Measurements from ENCODE around the gene TSPAN4. TPM values are rescaled to one million over a fixed set of nuclear protein-coding genes. Genes with fewer than 3 reads are reported as not detected.

The TSPAN4 gene
- total RNA-seq, 2 experiments from 2014 or later = 1.6 to 2.0 TPM

DNA sequence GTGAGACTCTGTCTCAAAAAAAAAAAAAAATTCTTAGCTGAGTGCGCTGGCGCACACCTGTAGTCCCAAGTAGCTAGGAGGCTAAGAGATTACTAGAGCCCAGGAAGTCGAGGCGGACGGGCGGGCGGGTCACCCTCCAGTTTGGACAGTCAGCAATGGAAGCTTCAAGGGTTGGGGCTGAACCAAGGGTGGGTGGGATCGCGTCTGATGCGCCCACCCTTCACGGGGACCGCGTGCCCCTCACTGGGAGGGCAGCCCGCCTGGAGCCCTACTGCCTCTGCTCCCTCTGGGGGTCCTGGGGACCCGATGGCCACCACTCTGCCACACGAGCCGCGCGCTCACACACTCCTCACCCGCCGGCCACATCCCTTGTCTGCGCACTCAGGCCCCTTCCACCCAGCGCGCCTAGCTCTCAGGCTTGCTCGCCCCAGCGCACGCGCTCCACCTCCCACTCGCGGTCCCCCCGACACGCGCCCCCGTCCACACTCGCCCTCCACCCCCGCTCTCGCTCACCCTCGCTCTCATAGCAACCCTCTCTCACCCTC lies 67.5 kb downstream of the TSPAN4 start:
- Histone ChIP-seq H3K36me3 (ENCODE audit: insufficient read depth, low read length) (peaks cover 8% of the 10 kb centered on the region), H3K27me3 (ENCODE audit: control insufficient read depth in 1 of 2, insufficient read depth in 2 of 2, low read length in 2 of 2) (no peaks in the 10 kb centered on the region), H3K4me1 (ENCODE audit: insufficient read depth, low read length) (peaks cover 21% of the 10 kb centered on the region), H3K9me3 (ENCODE audit: control insufficient read depth in 1 of 2, insufficient read depth in 1 of 2, low read length in 2 of 2) (no peaks in the 10 kb centered on the region), H3K27ac (ENCODE audit: low read depth in 1 of 2, low read length in 2 of 2) (no peak overlapping the region), H3K4me3 (ENCODE audit: low read length) (peak overlapping the region; percentile 76)
- H3K27me3 Mint-ChIP-seq = no peaks in the 10 kb centered on the region
- H3K27ac Mint-ChIP-seq = peak overlapping the region; percentile 44
- DNase-seq (peak in 1 of 14 experiments; percentile 23), ATAC-seq (ENCODE audit: poor library complexity) (no peak)
- H3K9me3 Mint-ChIP-seq = no peaks in the 10 kb centered on the region
- ChIA-PET POLR2A (interaction anchor here (1.1 to 1.9 kb wide), 4 partner anchors 9 to 30 kb away, joined by 3 to 10 read pairs (median 4); no protein-coding TSS in a partner anchor), CTCF (interaction anchor here (1.6 kb wide), 1 partner anchor 15 kb away, joined by 5 read pairs; no protein-coding TSS in a partner anchor)
- H3K36me3 Mint-ChIP-seq (ENCODE audit: low read depth) = peaks cover 6% of the 10 kb centered on the region
- peak overlapping the region; percentile 95 for H3K4me3 Mint-ChIP-seq
- intact Hi-C loops (cut with DNase I, micrococcal nuclease) = loop anchor here in 1 of 2 experiments (1.0 kb wide), 1 partner anchor 15 kb away; the partner anchor contains the start of gene AP2A2
- peaks cover 16% of the 10 kb centered on the region for H3K4me1 Mint-ChIP-seq (ENCODE audit: low read depth)
- TF ChIP-seq CTCF (IDR thresholded peaks at IDR 0.05) = no peak

- DNase-seq (peak; percentile 62 to 89 (median 80)), ATAC-seq (ENCODE audit: poor library complexity) (peak; percentile 93)
- ChIA-PET POLR2A (interaction anchor here (1.3 to 1.9 kb wide), 3 partner anchors 10 to 29 kb away, joined by 3 to 10 read pairs (median 3); no protein-coding TSS in a partner anchor), CTCF (interaction anchor here (0.7 to 1.6 kb wide), 2 partner anchors 10 to 14 kb away, joined by 3 to 5 read pairs; no protein-coding TSS in a partner anchor)
- H3K4me1 ChIP-seq (ENCODE audit: insufficient read depth, low read length) = peaks cover 21% of the 10 kb centered on the region
- intact Hi-C loops (cut with DNase I, micrococcal nuclease) = loop anchor here in 1 of 2 experiments (1.0 kb wide), 1 partner anchor 15 kb away; the partner anchor contains the start of gene AP2A2
- Mint-ChIP-seq H3K4me3 (peak within 1 kb of the TSS; percentile 95), H3K4me1 (ENCODE audit: low read depth) (peaks cover 14% of the 10 kb centered on the region), H3K9me3 (no peaks in the 10 kb centered on the region), H3K36me3 (ENCODE audit: low read depth) (peaks cover 3% of the 10 kb centered on the region), H3K27me3 (no peaks in the 10 kb centered on the region), H3K27ac (peak within 1 kb of the TSS; percentile 62)
- peaks cover 7% of the 10 kb centered on the region for H3K36me3 ChIP-seq (ENCODE audit: insufficient read depth, low read length)
- H3K9me3 ChIP-seq (ENCODE audit: control insufficient read depth in 1 of 2, insufficient read depth in 1 of 2, low read length in 2 of 2) = no peaks in the 10 kb centered on the region
- no peak for TF ChIP-seq CTCF (IDR thresholded peaks at IDR 0.05)
- peak within 1 kb of the TSS; percentile 76 for H3K4me3 ChIP-seq (ENCODE audit: low read length)
- H3K27ac ChIP-seq (ENCODE audit: low read depth in 1 of 2, low read length in 2 of 2) = no peak within 1 kb of the TSS
- no peaks in the 10 kb centered on the region for H3K27me3 ChIP-seq (ENCODE audit: control insufficient read depth in 1 of 2, insufficient read depth in 2 of 2, low read length in 2 of 2)
Measured at GRCh38 chr11:910589-911030, 68.0 kb downstream of the TSPAN4 start, which contains the start of gene CHID1. CHID1 (minus strand) TSS chr11:910810; CDS start chr11:904816, 5,994 bp downstream.

DNA sequence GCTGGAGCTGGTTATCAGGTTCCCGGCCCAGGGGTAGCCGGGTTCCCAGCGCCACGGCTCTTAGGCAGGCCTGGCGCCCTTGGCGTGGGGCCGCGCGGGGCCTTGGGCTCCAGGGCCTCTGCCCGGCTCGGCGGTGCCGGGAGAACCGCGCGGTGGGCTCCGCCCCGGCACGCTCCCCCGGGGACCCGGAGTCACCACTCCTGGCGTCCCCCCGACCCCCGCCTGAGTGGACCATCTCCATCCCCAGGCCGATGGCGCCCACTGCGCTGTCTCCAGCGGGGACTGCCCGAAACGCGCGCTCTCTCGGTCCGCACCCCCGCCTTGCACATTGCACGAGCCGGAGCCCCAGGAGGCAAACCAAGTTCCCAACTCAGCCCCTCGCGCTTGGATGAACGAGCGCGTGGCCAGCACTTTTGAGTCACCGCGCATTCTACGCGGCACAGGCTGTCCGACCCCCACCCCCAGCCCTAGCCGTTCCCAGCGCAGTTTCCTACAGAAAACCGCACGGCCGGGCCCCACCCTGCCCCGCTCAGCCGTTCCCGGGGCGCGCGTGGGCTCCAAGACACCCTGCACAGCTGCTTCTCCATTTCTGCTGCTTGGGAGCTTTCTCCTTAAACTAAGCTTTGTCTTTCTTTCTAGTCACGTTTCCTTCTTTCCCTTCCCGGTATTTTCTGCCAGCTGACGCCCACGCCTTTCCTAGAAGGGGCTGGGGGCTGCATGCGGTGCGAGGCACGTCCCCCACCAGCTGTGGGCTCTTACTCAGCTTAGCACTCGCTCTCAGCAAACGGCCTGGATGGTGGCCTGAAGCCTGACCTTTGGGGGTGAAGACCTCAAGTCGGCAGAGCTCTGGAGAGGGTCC lies 68.6 kb downstream of the TSPAN4 start:
- H3K4me1 Mint-ChIP-seq (ENCODE audit: low read depth) = peaks cover 12% of the 10 kb centered on the region

More for the DNA sequence above, 68.6 kb downstream of the TSPAN4 start:
- ChIA-PET POLR2A (interaction anchor here (0.7 to 1.9 kb wide), 3 partner anchors 14 to 68 kb away, joined by 3 to 10 read pairs (median 3); partner anchors contain the start of gene TSPAN4), CTCF (interaction anchor here (0.7 to 1.6 kb wide), 3 partner anchors 9 to 14 kb away, joined by 3 to 5 read pairs (median 3); partner anchors contain the start of gene AP2A2)
- DNase-seq (peak in 11 of 14 experiments; percentile 11 to 59 (median 21)), ATAC-seq (ENCODE audit: poor library complexity) (peak; percentile 24)
- Mint-ChIP-seq H3K4me3 (peak overlapping the region; percentile 92), H3K36me3 (ENCODE audit: low read depth) (no peaks in the 10 kb centered on the region), H3K9me3 (no peaks in the 10 kb centered on the region), H3K27ac (peak overlapping the region; percentile 62), H3K27me3 (no peaks in the 10 kb centered on the region)
- Histone ChIP-seq H3K27me3 (ENCODE audit: control insufficient read depth in 1 of 2, insufficient read depth in 2 of 2, low read length in 2 of 2) (no peaks in the 10 kb centered on the region), H3K27ac (ENCODE audit: low read depth in 1 of 2, low read length in 2 of 2) (no peak overlapping the region), H3K9me3 (ENCODE audit: control insufficient read depth in 1 of 2, insufficient read depth in 1 of 2, low read length in 2 of 2) (no peaks in the 10 kb centered on the region), H3K4me3 (ENCODE audit: low read length) (peak overlapping the region; percentile 76), H3K36me3 (ENCODE audit: insufficient read depth, low read length) (peaks cover 5% of the 10 kb centered on the region), H3K4me1 (ENCODE audit: insufficient read depth, low read length) (peaks cover 21% of the 10 kb centered on the region)
- no peak for TF ChIP-seq CTCF (IDR thresholded peaks at IDR 0.05)
- intact Hi-C loops (cut with DNase I, micrococcal nuclease) = no loop called here

All from CD4-positive, alpha-beta T cell (primary cell).